ENCODE data around the gene RAE1.
"Not testable (repeated sequence)": the region's sequence is repeated elsewhere in the genome, so short reads cannot be mapped to it uniquely, and the experiment has no call there.

The RAE1 gene

GRCh38 chr20:57417051-57417689 is 66.1 kb downstream of the RAE1 start:
- DNase-seq: no peak

GRCh38 chr20:57417830-57418780 is 67.0 kb downstream of the RAE1 start:
- no peak for DNase-seq

GRCh38 chr20:57419479-57419878 is 68.4 kb downstream of the RAE1 start:
- not testable (repeated sequence) for DNase-seq

GRCh38 chr20:57420571-57421252 is 69.7 kb downstream of the RAE1 start:
- DNase-seq: no peak

- no peak for DNase-seq
Measured at GRCh38 chr20:57421253-57422220, 70.5 kb downstream of the RAE1 start.

- DNase-seq: no peak
Measured at GRCh38 chr20:57422254-57422653, 71.2 kb downstream of the RAE1 start.

GRCh38 chr20:57425150-57426013 is 74.3 kb downstream of the RAE1 start:
- DNase-seq: no peak

GRCh38 chr20:57426271-57426689 is 75.2 kb downstream of the RAE1 start:
- no peak for DNase-seq

GRCh38 chr20:57426831-57427230 is 75.8 kb downstream of the RAE1 start:
- no peak for DNase-seq

GRCh38 chr20:57428324-57429158 is 77.5 kb downstream of the RAE1 start:
- DNase-seq: no peak

Data from activated T-cell treated with anti-CD3 and anti-CD28 coated beads, Interleukin-2, amount 50 U/mL, for 1 hour (primary cell).